ENCODE data around the gene SEMG2. TPM values are rescaled to one million over a fixed set of nuclear protein-coding genes. Genes with fewer than 3 reads are reported as not detected.

The SEMG2 gene
- total RNA-seq, 1 donor from 2014 or later = not detected

Other genes starting within 250 kb of the SEMG2 start
- gene KCNS1, start 120.2 kb upstream of the SEMG2 start, total RNA-seq = 4.3 and 6.9 TPM in 2 replicates
- gene WFDC5, start 106.2 kb upstream of the SEMG2 start, total RNA-seq = 1.0 TPM in 1 of 2 replicates, not detected in the other
- not detected in 2 replicates for gene WFDC12, start 96.9 kb upstream of the SEMG2 start, total RNA-seq
- gene PI3, start 46.5 kb upstream of the SEMG2 start, total RNA-seq = not detected in 2 replicates
- not detected in 2 replicates for gene SEMG1, start 14.3 kb upstream of the SEMG2 start, total RNA-seq
- gene SLPI, start 33.2 kb downstream of the SEMG2 start, total RNA-seq = 88.0 and 99.5 TPM in 2 replicates
- gene RBPJL, start 85.5 kb downstream of the SEMG2 start, total RNA-seq = not detected in 2 replicates
- not detected in 2 replicates for gene MATN4, start 86.9 kb downstream of the SEMG2 start, total RNA-seq
- gene SDC4, start 127.1 kb downstream of the SEMG2 start, total RNA-seq = 155 and 175 TPM in 2 replicates
- gene SYS1, start 141.8 kb downstream of the SEMG2 start, total RNA-seq = 54.3 and 55.2 TPM in 2 replicates
- gene TP53TG5, start 157.0 kb downstream of the SEMG2 start, total RNA-seq = not detected in 2 replicates
- gene DBNDD2, start 186.9 kb downstream of the SEMG2 start, total RNA-seq = 57.2 and 64.4 TPM in 2 replicates
- gene PIGT, start 194.8 kb downstream of the SEMG2 start, total RNA-seq = 69.8 and 92.7 TPM in 2 replicates
- gene WFDC2, start 248.4 kb downstream of the SEMG2 start, total RNA-seq = 78.5 and 84.9 TPM in 2 replicates

Data from kidney epithelial cell (primary cell).